Measurements from ENCODE around the gene GLT1D1. TPM values are rescaled to one million over a fixed set of nuclear protein-coding genes. Genes with fewer than 3 reads are reported as not detected.

GLT1D1 gene
- polyA plus RNA-seq, 1 of the 3 experiments (the other 2 are of a cell fraction) = 0.05 TPM

DNA sequence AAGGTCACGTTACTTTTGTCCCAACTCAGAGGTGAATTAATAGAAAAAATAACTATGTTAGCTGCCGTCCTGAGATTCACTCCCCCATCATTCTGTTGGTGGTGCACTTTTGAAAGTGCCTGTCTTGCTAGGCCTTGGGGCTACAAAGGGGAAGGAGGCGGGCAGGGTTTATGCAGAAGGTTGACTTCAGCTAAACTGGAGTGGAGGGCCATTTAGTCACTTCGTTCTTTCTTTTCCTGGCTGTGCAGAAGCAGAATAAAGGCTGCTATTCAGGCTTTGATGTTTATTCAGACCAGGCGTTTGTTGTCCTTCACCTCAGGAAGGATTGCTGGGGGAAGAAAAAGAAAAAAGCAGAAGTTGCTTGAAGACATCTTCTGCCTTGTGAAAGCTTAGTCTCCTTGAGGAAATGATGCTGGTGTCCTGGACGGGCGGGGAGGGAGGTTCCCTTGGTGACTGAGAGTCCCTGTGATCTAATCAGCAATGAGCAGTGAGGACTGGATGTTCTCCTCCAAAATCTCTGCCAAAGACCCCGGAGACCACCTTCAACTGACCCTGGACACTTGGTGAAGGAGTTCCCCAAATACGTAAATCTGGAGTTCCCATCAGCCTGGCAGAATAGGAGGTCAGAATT lies 4.0 kb downstream of the GLT1D1 start:
- Histone ChIP-seq H3K9me2 (no peaks in the 10 kb centered on the region), H3K4me3 (ENCODE audit: low read depth in 2 of 2, low read length in 1 of 2) (no peak overlapping the region), H3K9ac (no peak overlapping the region), H3K27me3 (ENCODE audit: insufficient read depth) (no peaks in the 10 kb centered on the region), H3K9me3 (no peaks in the 10 kb centered on the region), H3F3A (replicated peaks; ENCODE audit: insufficient read depth) (no peaks in the 10 kb centered on the region), H3K36me3 (replicated peaks in 1 of 2; ENCODE audit: control insufficient read depth in 1 of 2, insufficient read depth in 2 of 2, low read length in 1 of 2) (no peaks in the 10 kb centered on the region), H4K20me1 (ENCODE audit: insufficient read depth) (no peaks in the 10 kb centered on the region), H3K4me1 (ENCODE audit: control insufficient read depth in 1 of 2, insufficient read depth in 2 of 2, low read depth in 1 of 2, low read length in 1 of 2) (no peaks in the 10 kb centered on the region), H3K4me2 (no peak overlapping the region), H3K27ac (ENCODE audit: low read depth in 2 of 2, low read length in 1 of 2) (no peak overlapping the region), H2AFZ (ENCODE audit: low read depth) (no peak overlapping the region), H3K79me2 (ENCODE audit: insufficient read depth) (no peaks in the 10 kb centered on the region)
- TF ChIP-seq CHD2 (IDR thresholded peaks at IDR 0.05; ENCODE audit: low read length, partially characterized antibody) (no peak), MEF2A (IDR thresholded peaks at IDR 0.05; ENCODE audit: borderline replicate concordance, low read depth) (no peak), ELF1 (IDR thresholded peaks at IDR 0.05) (no peak), ZBTB33 (IDR thresholded peaks at IDR 0.05; ENCODE audit: borderline replicate concordance, low read depth) (no peak), RCOR1 (IDR thresholded peaks at IDR 0.05; ENCODE audit: low read length) (no peak), POLR2AphosphoS5 (IDR thresholded peaks at IDR 0.05; ENCODE audit: low read depth, low read length) (no peak), GATA2 (CRISPR knock-in tag; IDR thresholded peaks at IDR 0.05) (no peak), NFIC (IDR thresholded peaks at IDR 0.05; ENCODE audit: borderline replicate concordance) (no peak), TEAD4 (IDR thresholded peaks at IDR 0.05; ENCODE audit: borderline replicate concordance, insufficient read depth) (no peak), MXI1 (IDR thresholded peaks at IDR 0.05; ENCODE audit: low read depth, low read length) (no peak), CTCF (IDR thresholded peaks at IDR 0.05) (no peak), TAF1 (IDR thresholded peaks at IDR 0.05; ENCODE audit: borderline replicate concordance, low read depth, low read length) (no peak), FOXJ3 (CRISPR knock-in tag; IDR thresholded peaks at IDR 0.05) (no peak), NRF1 (IDR thresholded peaks at IDR 0.05; ENCODE audit: low read depth, low read length) (no peak), EZH2phosphoT487 (IDR thresholded peaks at IDR 0.05; ENCODE audit: borderline replicate concordance, low read depth) (no peak)
- TF ChIP-seq, protein P1, sequence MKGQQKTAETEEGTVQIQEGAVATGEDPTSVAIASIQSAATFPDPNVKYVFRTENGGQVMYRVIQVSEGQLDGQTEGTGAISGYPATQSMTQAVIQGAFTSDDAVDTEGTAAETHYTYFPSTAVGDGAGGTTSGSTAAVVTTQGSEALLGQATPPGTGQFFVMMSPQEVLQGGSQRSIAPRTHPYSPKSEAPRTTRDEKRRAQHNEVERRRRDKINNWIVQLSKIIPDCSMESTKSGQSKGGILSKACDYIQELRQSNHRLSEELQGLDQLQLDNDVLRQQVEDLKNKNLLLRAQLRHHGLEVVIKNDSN (IDR thresholded peaks at IDR 0.05; ENCODE audit: borderline replicate concordance, low read depth) = no peak
- TF ChIP-seq, protein P2, sequence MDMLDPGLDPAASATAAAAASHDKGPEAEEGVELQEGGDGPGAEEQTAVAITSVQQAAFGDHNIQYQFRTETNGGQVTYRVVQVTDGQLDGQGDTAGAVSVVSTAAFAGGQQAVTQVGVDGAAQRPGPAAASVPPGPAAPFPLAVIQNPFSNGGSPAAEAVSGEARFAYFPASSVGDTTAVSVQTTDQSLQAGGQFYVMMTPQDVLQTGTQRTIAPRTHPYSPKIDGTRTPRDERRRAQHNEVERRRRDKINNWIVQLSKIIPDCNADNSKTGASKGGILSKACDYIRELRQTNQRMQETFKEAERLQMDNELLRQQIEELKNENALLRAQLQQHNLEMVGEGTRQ (IDR thresholded peaks at IDR 0.05; ENCODE audit: borderline replicate concordance, low read depth, low read length) = no peak
- TF ChIP-seq, protein P3, sequence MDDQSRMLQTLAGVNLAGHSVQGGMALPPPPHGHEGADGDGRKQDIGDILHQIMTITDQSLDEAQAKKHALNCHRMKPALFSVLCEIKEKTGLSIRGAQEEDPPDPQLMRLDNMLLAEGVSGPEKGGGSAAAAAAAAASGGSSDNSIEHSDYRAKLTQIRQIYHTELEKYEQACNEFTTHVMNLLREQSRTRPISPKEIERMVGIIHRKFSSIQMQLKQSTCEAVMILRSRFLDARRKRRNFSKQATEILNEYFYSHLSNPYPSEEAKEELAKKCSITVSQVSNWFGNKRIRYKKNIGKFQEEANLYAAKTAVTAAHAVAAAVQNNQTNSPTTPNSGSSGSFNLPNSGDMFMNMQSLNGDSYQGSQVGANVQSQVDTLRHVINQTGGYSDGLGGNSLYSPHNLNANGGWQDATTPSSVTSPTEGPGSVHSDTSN (IDR thresholded peaks at IDR 0.05) = no peak
- DNase-seq = no peak
- CTCF ChIA-PET = interaction anchor here (0.6 kb wide), 1 partner anchor 1477 kb away, joined by 3 read pairs; no protein-coding TSS in a partner anchor
- WGBS (ENCODE audit: low lambda C conversion rate) = 41% methylated on average over 9 of the region's 9 CpGs
- POLR2A ChIA-PET = interaction anchor here (0.6 kb wide), 1 partner anchor 9 kb away, joined by 3 read pairs; no protein-coding TSS in a partner anchor
